ENCODE data around the gene HOXC5. TPM values are rescaled to one million over a fixed set of nuclear protein-coding genes. Genes with fewer than 3 reads are reported as not detected.
"Not testable (repeated sequence)": the region's sequence is repeated elsewhere in the genome, so short reads cannot be mapped to it uniquely, and the experiment has no call there.

HOXC5 gene
- total RNA-seq, 1 donor from 2014 or later = not detected

- no peak for DNase-seq (ENCODE audit: low read depth in 2 of 2)
Measured at GRCh38 chr12:54033106-54033979, 493 bp downstream of the HOXC5 start.

GRCh38 chr12:54033980-54034784 is 1.3 kb downstream of the HOXC5 start:
- no peak for DNase-seq (ENCODE audit: low read depth in 2 of 2)

- no peak for DNase-seq (ENCODE audit: low read depth in 2 of 2)
Measured at GRCh38 chr12:54034785-54035310, 2.0 kb downstream of the HOXC5 start.

GRCh38 chr12:54035568-54036264 is 2.9 kb downstream of the HOXC5 start:
- DNase-seq (ENCODE audit: low read depth in 2 of 2) = no peak

GRCh38 chr12:54036620-54037359 is 3.9 kb downstream of the HOXC5 start:
- no peak for DNase-seq (ENCODE audit: low read depth in 2 of 2)

- DNase-seq (ENCODE audit: low read depth in 2 of 2) = no peak
Measured at GRCh38 chr12:54037360-54038283, 4.8 kb downstream of the HOXC5 start.

- no peak for DNase-seq (ENCODE audit: low read depth in 2 of 2)
Measured at GRCh38 chr12:54038284-54038870, 5.5 kb downstream of the HOXC5 start.

GRCh38 chr12:54038871-54039414 is 6.1 kb downstream of the HOXC5 start:
- no peak for DNase-seq (ENCODE audit: low read depth in 2 of 2)

GRCh38 chr12:54039417-54040147 is 6.7 kb downstream of the HOXC5 start:
- no peak for DNase-seq (ENCODE audit: low read depth in 2 of 2)

GRCh38 chr12:54040148-54040494 is 7.3 kb downstream of the HOXC5 start:
- DNase-seq (ENCODE audit: low read depth in 2 of 2) = no peak

- no peak for DNase-seq (ENCODE audit: low read depth in 2 of 2)
Measured at GRCh38 chr12:54040648-54041047, 7.8 kb downstream of the HOXC5 start.

GRCh38 chr12:54041097-54041690 is 8.3 kb downstream of the HOXC5 start:
- no peak for DNase-seq (ENCODE audit: low read depth in 2 of 2)

GRCh38 chr12:54042033-54042432 is 9.2 kb downstream of the HOXC5 start:
- DNase-seq (ENCODE audit: low read depth in 2 of 2) = not testable (repeated sequence)

- DNase-seq (ENCODE audit: low read depth in 2 of 2) = no peak
Measured at GRCh38 chr12:54042970-54043853, 10.4 kb downstream of the HOXC5 start.

GRCh38 chr12:54044425-54045103 is 11.7 kb downstream of the HOXC5 start:
- DNase-seq (ENCODE audit: low read depth in 2 of 2) = no peak

GRCh38 chr12:54045401-54045800 is 12.6 kb downstream of the HOXC5 start:
- no peak for DNase-seq (ENCODE audit: low read depth in 2 of 2)
